Measurements from ENCODE around the gene TRAPPC5.

DNA sequence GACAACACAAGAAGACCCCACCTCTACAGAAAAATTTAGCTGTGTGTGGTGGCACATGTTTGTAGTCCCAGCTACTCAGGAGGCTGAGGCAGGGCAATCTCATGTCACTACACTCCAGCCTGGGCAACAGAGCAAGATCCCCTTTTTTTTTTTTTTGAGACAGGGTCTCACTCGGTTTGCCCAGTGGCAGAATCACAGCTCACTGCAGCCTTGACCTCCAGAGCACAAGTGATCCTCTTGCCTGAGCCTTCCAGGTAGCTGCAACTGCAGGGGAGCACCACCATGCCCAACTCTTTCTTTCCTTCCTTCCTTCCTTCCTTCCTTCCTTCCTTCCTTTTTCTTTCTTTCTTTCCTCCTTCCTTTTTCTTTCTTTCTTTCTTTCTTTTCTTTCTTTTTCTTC is 55.5 kb downstream of the TRAPPC5 start:
- TF ChIP-seq CTCF (IDR thresholded peaks at IDR 0.05) (no peak), POLR2A (IDR thresholded peaks at IDR 0.05) (no peak)

Data from right lobe of liver (tissue), 4 donors.